Activated CD8-positive, alpha-beta memory T cell treated with anti-CD3 and anti-CD28 coated beads for 4 hours (primary cell): Measurements from ENCODE around the gene RNF13.
"Not testable (repeated sequence)": the region's sequence is repeated elsewhere in the genome, so short reads cannot be mapped to it uniquely, and the experiment has no call there.

Experiments
- DNase-seq, 2 donors: peaks; one replicate each; pipeline ENCODE4 v3.0.0-alpha.2; 2020; ENCODE audit warnings: low read depth in 2 of 2

Gene RNF13

DNA sequence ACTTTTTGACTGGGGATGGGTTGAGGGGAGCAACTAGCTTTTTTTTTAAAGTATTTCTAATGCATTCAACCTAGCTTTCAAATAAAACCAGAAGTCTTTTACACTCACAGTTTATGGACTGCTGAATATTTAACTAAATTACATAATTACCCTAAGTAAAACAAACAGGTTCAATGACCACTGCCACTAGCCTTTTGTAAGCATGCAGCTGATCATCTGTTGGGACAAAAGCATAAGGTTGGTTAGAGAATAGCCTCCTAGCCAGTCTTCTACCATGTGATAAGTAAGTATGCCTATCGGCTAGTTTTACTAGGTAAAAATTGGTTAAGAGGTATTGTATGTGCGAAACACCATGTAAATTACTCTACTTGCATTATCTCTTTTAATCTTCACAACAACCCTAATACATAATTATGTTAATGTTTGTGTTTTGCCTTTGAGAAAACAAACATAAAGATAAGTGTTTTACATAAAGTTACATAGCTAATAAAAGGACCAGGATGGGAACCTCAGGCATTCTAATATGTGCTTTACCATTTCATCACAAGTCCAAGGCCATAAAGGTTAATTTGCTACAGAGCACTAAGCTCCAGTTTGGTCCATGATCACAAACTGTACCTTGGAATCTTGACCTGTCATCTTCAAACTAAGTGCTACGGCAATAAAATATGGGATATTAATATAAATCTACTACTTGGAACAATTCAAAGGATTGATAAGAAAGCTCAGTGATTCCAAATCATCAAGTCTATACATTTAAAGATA is 144.5 kb downstream of the RNF13 start:
- DNase-seq = no peak

DNA sequence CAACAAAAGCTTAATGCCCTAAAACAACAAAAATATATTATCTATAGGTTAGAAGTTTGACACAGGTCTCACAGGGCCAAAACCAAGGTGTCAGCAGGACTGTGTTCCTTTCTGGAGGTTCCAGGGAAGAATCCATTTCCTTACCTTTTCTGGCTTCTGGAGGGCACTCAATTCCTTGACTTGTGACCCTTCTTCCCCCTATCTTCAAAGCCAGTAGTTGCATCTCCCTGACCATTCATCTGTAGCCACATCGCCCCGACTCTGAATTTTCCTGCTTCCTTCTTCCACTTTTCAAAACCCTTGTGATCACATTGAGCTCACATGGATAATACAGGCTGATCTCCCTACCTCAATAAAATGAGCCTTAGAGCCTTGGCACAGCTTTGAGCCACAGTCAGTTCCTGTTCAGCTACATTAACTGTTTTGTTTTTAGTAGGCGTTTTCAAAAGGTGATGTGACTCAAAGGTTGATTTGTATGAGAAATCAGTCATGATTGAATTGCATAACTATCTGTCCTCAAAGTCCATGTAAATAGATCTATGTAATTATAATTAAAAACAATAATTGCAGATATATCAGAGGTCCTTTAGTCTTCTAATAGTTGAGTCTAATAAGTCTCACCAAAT is 145.3 kb downstream of the RNF13 start:
- DNase-seq = no peak

DNA sequence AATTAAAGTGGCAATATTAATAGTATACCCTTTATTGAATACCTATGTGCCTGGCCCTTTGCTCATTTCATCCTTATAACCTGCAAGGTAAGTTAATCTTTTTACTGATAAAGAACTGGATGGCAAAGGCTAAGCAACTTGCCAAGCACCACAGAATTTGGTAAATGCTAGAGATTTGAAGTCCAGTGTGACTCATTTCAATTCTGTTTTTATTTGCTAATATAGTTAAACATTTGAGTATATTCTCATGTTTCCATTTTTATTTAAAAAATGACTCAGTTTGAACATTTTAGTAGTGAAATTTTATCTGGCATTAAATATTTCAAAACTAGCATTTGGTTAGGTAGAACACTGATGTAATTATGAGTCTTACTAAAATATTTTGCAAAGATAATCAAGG is 146.4 kb downstream of the RNF13 start:
- DNase-seq = no peak

DNA sequence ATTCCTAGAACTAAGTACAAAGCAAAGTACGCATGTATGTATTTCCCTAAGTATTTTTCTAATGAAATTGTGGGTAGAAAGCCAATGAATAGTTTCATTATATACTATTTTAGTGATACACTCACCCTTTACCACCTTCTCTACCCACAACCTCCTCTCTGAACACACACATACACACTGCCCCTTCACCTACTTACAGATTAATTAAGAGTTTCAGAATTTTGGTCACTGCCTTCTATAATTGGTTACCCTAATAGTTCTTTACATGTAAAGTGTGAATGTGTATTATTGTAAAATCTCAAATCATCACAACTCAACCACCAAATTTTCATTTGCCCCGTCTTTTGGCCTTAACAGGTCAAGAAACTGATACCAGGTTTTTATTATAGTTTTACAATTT is 150.5 kb downstream of the RNF13 start:
- DNase-seq = no peak

DNA sequence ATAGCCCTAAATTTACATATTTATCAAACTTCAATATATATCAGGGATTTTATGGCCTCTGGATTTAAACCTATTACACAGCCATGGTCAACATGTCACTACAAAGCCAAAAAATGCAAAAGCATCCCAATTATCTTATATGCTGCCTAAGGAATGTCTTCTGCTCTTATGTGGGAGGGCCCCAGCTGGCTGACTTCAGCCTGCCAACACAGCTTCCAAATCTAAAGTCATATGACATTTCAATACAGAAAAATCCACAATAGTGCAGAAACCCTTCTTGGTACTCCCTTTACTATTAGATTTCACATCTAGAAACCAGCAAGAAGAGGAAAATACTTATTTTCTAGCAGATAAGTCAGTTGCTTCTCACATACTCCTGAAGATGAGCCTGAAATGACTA is 151.3 kb downstream of the RNF13 start:
- DNase-seq = no peak

DNA sequence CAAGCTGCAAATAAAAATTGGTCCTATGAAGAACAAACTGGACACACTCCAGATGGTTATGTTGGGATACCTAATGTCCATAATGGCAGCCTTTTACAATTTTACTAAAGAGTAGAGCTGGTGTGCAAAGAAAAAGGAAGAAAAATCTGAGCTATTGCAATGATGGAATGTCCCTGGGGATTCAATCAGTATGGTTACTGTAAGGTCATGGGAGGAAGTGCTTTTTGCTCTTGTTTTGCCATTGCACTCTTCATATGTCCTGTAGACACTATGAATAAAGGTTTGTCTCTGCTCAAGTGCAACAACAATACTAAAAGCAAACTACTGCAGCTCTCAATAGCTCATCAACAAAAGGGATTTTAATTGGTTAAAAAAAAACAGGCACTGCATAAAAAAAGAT is 152.3 kb downstream of the RNF13 start:
- no peak for DNase-seq

DNA sequence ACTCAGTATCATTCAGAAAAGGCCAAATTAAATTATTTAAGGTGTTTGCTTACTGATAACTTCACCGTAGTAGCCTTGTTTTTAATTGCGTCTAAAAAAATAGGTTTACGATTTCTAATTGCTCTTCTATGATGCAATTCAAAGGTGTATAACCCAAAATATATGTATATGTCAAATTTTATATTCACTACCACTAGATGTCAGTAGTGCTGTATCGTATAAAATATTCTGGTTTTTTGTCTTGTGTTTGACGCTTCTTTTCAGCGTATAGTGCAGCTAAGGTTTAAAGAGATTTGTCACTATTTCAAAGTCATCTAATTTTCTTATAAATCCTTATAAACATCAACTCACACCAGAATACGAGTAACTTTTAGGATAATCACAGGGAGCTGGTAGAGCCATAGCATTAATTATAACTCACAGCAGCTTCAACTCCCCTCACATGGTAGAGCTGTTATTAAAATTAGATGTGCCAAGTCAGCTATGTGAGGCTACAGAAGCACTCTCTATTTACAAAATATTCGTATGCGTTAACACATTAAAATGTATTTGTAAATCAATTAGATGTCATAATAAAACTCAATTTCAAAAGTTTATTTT is 154.2 kb downstream of the RNF13 start:
- no peak for DNase-seq

DNA sequence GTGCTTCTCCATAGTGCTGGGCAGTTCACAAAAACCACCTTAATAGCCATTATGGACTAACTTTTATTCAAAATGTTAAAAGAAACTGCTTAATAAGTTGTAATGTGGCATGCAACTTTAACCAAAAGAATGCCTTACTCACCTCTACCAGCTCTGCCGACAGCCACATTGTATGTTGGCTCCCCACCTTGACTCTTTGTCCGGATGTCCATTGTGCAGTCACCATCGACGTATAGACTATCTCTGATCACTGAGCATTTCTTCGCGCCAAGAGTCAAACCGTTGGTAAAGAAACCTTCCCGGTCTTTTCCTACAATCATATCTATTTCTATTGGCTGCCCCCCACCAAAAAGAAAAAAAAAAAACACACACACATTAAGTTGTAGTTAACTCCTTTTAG is 155.2 kb downstream of the RNF13 start:
- no peak for DNase-seq

DNA sequence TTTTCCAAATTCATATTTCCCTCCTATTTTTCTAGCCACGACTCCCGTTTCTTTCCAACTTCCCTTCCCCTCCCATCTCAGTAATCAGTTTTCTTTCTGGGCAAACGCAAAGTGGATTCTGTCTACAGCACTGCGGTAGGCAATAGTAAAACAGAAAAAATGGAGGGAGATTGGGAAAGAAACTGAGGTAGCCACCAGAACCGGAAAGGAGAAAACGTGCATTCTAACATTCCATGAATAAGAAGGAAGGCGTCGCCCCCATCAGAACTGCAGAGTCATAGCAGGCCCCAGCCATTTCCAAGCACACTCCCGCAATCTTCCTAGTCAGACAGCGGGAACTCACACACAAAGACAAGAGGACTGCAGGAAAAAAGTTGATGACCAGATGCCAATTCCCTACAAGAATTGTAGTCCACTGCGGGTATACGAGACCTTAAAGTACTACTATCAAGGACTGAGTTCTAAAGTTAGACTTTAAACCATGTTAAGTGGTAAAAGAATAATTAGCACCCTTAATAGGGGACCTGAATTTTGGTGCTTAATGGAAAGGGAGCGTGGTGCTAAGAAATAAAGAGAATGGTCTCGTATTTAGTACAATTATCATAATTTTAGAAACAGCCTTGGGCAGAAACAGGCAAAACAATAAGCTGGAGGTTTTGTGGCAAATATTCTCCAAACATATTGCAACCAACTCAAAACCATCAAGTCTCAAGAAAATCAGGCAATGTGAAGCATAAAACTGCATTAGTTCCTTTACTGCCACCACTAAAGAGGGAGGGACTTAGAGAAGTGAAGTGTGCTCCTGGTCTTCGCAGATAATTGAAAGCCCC is 156.3 kb downstream of the RNF13 start:
- no peak for DNase-seq

DNA sequence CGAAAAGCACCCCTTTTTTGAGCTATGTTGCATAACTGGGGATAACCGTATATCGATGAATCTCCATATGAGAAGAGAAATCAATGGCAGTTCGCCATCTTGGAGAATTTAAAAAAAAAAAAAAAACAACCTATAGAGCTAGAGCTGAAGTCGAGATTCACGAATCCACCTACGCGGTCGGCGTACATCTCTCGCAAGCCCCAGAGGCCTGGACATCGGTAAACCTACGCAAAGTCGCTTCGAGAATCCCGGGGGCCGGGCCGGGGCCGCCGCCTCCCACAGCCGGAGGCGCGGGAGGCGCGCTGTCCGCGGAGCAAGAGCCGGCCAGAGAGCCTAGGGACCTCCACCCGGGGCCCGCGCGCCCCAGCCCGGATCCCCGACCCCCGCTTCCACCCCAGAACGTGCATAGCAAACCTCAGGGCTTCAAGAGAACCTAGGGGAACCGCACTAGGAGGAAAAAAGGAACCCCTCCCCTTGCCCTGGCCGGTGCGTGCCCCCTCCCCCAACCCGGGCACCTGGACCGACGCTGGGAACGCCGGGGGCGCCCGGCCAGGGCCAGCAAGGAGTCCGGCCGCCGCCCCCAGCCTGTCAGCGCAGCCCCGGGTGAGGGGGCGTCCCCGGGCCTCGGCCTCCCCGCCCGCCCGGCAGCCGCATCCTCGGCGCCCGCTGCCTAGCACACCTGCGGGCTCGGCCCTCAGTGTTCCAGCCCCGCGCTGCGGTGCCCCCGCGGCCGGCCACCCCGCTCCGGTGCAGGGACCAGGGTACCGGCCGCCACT is 157.1 kb downstream of the RNF13 start:
- peak; percentile 48 to 54 for DNase-seq

DNA sequence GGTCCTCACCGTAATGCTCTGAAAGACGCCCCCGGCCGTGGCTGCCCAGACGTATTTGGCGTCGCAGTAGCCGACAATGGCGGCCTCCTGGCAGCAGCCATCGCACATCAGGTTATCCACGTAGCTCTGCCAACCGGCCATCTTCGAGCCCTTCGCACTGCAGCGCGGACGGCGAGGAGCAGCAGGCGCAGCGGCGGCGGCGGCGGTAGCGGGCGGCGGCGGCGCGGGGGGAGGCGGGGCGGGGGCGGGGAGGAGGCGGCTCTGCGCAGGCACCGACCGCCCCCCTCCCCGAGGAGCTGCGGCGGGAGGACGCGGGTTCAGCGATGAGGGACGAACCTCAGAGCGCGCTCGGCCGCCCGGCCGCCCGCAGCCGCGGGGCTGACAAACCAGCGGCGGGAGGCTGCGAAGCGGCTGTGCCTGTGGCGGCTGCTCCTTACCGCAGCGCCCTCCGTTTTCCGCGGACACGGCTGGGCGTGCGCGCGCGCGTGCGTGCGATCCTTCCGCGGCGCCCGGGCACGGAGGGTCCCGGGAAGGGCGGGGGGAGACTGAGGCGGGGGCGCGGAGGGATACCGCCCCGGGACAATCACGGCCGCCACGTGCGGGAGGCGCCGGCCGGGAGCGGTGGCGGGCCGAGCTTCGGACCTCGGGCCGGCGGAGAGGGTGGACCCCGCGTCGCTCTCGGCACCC is 157.8 kb downstream of the RNF13 start, which contains the start of gene PFN2:
Gene PFN2, minus strand, starts transcription at position 180 of the 687 bp plus-strand sequence. Its CDS starts 39 bp downstream, at position 141.
- DNase-seq = peak in 1 of 2 donors; percentile 16

DNA sequence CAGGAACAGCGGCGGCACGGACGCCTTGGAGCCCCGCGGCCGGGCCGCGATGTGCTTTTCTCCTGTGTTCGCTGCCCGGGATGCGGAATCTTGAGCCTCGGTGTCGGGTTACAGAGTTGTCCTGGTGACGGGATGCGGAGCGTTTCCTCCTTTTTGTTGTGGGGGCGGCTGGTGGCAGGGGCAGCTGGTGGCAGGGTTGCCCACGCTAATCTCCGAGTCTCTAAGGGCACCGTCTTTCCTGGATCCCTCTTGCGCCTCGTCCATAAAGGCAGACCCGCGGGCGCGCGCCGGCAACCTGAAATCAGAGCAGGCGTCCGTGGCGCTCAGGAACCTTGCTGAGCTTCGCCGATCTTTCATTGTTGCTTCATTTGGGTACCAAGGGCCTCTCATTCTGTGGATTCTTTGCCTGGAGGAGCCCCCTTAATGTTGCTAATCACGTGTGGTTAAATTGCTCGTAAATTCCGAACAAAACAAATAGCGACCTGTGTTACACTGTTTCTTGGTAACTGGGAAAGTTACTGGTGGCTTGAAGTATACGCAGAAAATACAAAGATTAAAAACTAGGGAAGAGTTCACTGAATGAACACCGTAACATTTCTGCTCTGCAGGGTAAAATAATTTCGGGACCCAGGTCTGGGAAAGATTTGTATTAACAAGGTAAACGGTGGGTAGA is 158.5 kb downstream of the RNF13 start:
- peak in 1 of 2 donors; percentile 1 for DNase-seq

DNA sequence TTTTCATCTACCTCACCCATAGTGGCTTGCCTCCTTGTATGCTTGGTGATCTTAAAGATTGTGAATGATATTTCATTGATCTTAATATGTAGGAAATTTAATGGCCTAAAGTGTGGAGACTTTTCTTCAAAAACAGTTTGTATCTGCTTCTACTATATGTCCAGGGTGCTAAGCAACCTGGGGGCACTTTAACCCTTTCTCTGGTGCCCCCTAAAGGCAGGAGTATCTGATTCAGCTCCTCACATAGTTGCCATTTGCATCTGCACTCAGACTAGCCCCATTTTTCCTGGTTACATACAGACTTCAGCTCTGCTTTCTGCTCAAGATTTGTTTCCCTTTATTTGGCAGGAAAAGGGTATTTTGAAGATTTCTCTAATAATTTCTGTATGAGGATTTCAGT is 162.9 kb downstream of the RNF13 start:
- DNase-seq = no peak

DNA sequence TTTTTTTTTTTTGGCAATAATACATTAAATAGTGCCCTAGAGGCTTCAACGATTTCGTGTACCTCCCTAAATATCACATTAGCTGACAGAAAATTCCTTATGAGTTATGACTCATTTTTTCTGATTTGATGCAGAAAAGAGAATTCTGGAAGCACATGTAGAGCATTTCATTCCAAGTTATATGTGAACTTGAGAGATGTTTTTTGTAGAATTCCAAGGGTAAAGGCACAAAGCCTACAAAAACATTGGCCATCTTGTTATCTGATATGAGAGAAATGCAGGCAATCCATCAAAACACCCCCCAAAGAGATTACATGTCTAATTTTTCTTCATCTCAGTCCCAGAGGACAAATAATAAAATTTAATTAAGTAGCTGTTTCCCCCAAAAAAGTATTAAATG is 164.4 kb downstream of the RNF13 start:
- no peak for DNase-seq

DNA sequence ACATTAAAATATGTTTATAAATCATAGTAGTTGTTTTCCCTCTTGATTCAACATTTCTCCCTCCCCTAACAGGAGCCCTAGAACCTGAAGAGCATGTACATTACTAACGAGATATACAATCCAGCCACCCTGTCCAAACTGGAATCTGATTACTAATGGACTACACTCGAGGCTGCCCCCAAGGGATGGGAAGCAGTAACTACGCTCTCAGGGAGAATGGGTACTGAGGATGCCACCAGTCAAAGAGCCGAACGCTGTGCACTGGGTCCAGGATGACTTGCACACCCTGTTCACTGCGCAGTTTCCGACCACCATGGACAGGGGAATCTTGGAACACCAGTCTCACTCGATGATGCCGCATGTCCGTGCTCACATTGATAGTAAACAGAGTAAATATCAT is 169.0 kb downstream of the RNF13 start:
- DNase-seq = not testable (repeated sequence)

DNA sequence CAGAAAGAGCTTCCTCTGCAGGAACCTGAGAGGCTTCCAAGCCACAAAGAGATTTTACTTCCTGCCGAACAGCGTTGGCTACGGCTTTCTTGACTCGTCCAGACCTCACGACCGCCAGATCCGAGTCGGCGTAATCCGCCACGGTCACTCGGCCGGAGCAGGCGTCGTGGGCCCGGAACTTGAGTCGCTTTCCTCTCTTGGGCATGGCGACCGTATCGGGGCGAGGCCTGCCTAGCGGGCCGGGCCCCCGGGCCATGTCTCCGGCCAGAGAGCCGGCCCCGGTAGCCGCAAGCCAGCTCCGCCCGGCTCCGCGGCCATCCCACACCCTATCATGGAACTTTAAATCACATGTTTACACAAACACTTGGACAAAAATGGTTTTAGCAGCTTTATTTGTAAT is 170.0 kb downstream of the RNF13 start:
- DNase-seq = not testable (repeated sequence)

DNA sequence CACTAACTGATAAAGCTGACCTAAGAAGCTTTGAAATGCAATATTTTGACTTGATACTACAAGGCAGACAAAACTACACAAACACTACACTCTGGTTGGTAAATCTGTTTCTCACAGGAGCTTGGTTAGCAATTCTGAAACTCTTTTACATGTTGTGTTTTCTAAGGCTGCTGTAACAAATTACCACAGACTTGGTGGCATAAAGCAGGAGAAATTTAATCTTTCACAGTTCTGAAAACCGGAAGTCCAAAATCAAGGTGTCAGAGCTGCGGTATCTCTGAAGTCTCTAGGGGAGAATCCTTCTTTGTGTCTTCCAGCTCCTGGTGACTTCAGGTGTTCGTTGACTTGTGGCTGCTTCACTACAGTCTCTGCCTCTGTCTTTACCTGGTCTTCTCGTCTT is 170.6 kb downstream of the RNF13 start:
- DNase-seq = no peak

DNA sequence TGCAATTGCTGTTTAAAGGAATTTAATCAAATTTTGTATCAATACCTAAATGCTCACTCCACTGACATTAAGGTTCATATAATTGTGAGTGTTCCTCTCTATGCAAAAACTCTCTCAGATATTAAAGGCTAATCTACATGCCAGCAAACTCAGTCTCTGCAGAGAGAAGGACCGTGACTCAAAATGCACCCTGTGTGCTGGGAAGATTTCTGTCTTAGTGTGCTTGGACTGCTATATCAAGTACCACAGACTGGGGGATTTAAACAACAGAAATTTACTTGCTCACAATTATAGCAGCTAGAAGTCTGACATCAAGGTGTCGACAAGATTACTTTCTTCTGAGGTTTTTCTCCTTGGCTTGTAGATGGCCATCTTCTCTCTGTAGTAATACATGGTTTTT is 176.3 kb downstream of the RNF13 start:
- DNase-seq = no peak

DNA sequence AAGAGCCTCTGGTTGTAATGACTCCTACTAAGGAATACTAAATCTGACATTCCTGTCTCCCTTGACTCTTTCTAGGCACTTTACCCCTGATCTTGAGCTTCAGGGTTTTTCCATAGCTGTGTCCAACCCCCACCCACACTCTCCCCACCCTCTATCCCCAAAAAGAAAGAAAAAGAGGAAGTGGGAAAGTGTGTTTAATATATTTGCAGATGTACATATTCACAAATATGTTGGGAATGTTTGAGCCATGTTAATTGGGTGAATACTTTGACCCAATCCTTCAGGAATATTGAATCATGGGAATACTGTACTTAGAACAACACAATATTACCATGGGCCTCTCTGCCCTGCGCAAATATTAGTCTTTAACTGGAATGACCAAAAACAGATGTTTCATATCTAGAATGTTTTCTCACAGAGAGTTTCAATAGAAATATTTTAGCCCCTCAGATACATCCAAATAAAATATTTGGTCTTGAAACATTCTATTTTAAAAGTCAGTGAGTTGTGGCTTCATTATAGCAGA is 177.5 kb downstream of the RNF13 start:
- DNase-seq = no peak
